H1 (cell line): ENCODE measurements around the gene GNG8. TPM values are rescaled to one million over a fixed set of nuclear protein-coding genes. Genes with fewer than 3 reads are reported as not detected.

ENCODE experiments used
- CTCF ChIA-PET: fragments of 300-600 bp; sonication (Branson Sonifier 250); formaldehyde crosslinking; loops from one replicate; lab custom pipeline; 2021; ENCODE audit not compliant: partially characterized antibody; lab: Charles Lee
- POLR2A ChIA-PET: fragments of 300-600 bp; sonication (Branson Sonifier 250); formaldehyde crosslinking; loops from one replicate; lab custom pipeline; 2021; ENCODE audit warnings: inconsistent platforms; ENCODE audit not compliant: partially characterized antibody; lab: Charles Lee
- DNase-seq, 2 experiments: peaks; one replicate each; pipeline versions ENCODE4 v3.0.0 to v3.0.0-alpha.2; 2010 to 2022; ENCODE audit warnings: low spot score in 2 of 2, low read depth in 1 of 2, mixed read lengths in 1 of 2
- FAIRE-seq: peaks from 2 replicates; lab custom pipeline; 2011; peaks lifted over from hg19 to GRCh38; lab: Jason Lieb, UNC
- H2AFZ ChIP-seq: 2 replicates; pipeline ENCODE4 v1.8.1; 2012; ENCODE audit warnings: low read length, inconsistent platforms
- H2AK5ac ChIP-seq: 2 replicates; pipeline ENCODE4 v1.6.1; 2013; ENCODE audit warnings: low read depth, low read length
- H2BK120ac ChIP-seq: replicated peaks from 2 replicates; pipeline ENCODE3; 2013; ENCODE audit warnings: low read depth, low read length, inconsistent platforms
- H2BK12ac ChIP-seq: 2 replicates; pipeline ENCODE4 v1.6.1; 2013; ENCODE audit warnings: low read depth, low read length
- H2BK15ac ChIP-seq: 2 replicates; pipeline ENCODE4 v1.6.1; 2013; ENCODE audit warnings: low read length
- H2BK20ac ChIP-seq: 2 replicates; pipeline ENCODE4 v1.6.1; 2013; ENCODE audit warnings: low read length
- H2BK5ac ChIP-seq: 2 replicates; pipeline ENCODE4 v1.6.1; 2013; ENCODE audit warnings: low read depth, low read length
- H3K14ac ChIP-seq: 2 replicates; pipeline ENCODE4 v1.6.1; 2013; ENCODE audit warnings: inconsistent platforms; ENCODE audit not compliant: insufficient read length
- H3K18ac ChIP-seq: 2 replicates; pipeline ENCODE4 v1.6.1; 2013; ENCODE audit warnings: low read length; ENCODE audit errors: extremely low read depth
- H3K23ac ChIP-seq: 2 replicates; pipeline ENCODE4 v1.6.1; 2013; ENCODE audit warnings: inconsistent platforms; ENCODE audit not compliant: insufficient read length
- H3K23me2 ChIP-seq: 2 replicates; pipeline ENCODE4 v1.6.1; 2013; ENCODE audit warnings: low read depth, low read length
- H3K27ac ChIP-seq: 2 replicates; pipeline ENCODE4 v1.6.1; 2011; ENCODE audit warnings: low read depth, low read length, inconsistent platforms
- H3K27me3 ChIP-seq, 4 experiments: replicated peaks in 1 of 4; 1 replicate in 1 of 4; 2 replicates in 3 of 4; pipeline versions ENCODE4 v1.6.1 to v1.8.1; 2011 to 2013; ENCODE audit warnings: low read length in 3 of 4, mild to moderate bottlenecking in 3 of 4, inconsistent platforms in 2 of 4, mixed read lengths in 2 of 4, moderate library complexity in 1 of 4; ENCODE audit not compliant: control insufficient read depth in 3 of 4, insufficient read depth in 3 of 4; ENCODE audit errors: extremely low read depth in 1 of 4
- H3K36me3 ChIP-seq, 4 experiments: 2 replicates each; pipeline versions ENCODE4 v1.6.1 to v1.8.1; 2011 to 2013; ENCODE audit warnings: mild to moderate bottlenecking in 4 of 4, low read length in 3 of 4, moderate library complexity in 2 of 4, control low read depth in 1 of 4, inconsistent platforms in 1 of 4; ENCODE audit not compliant: insufficient read depth in 4 of 4, control insufficient read depth in 2 of 4
- H3K4ac ChIP-seq: replicated peaks from 2 replicates; pipeline ENCODE3; 2013; ENCODE audit warnings: low read length, low read depth, mixed read lengths, inconsistent platforms; ENCODE audit not compliant: insufficient read length
- H3K4me1 ChIP-seq, 4 experiments: replicated peaks in 1 of 4; 1 replicate in 1 of 4; 2 replicates in 3 of 4; pipeline versions ENCODE4 v1.6.1 to v1.8.1; 2011 to 2013; ENCODE audit warnings: low read length in 3 of 4, inconsistent platforms in 2 of 4, mixed read lengths in 1 of 4; ENCODE audit not compliant: insufficient read depth in 4 of 4, control insufficient read depth in 3 of 4
- H3K4me2 ChIP-seq, 2 experiments: 2 replicates each; pipeline versions ENCODE4 v1.6.1 to v1.8.1; 2011 to 2013; ENCODE audit warnings: low read depth in 2 of 2, low read length in 2 of 2, control low read depth in 1 of 2, inconsistent platforms in 1 of 2, mild to moderate bottlenecking in 1 of 2; ENCODE audit not compliant: insufficient read depth in 1 of 2
- H3K4me3 ChIP-seq, 4 experiments: fragments of 200-600, 300-600 bp in 1 of 4; sonication (generic), shearing (Covaris generic), sonication (Bioruptor Twin) in 1 of 4; 2 replicates each; pipeline versions ENCODE4 v1.5.1 to v1.8.1; 2011 to 2016; ENCODE audit warnings: low read length in 4 of 4, low read depth in 3 of 4, control low read depth in 2 of 4, inconsistent platforms in 2 of 4, mild to moderate bottlenecking in 2 of 4, mixed read lengths in 1 of 4, moderate library complexity in 1 of 4; ENCODE audit not compliant: insufficient read depth in 2 of 4; ENCODE audit errors: extremely low read depth in 1 of 4
- H3K56ac ChIP-seq: replicated peaks from 2 replicates; pipeline ENCODE3; 2013; ENCODE audit warnings: low read depth, mild to moderate bottlenecking, mixed read lengths, low read length, inconsistent platforms; ENCODE audit not compliant: insufficient read length
- H3K79me1 ChIP-seq: 2 replicates; pipeline ENCODE4 v1.6.1; 2013; ENCODE audit warnings: low read depth, low read length, control low read depth
- H3K79me2 ChIP-seq, 2 experiments: 2 replicates each; pipeline versions ENCODE4 v1.6.1 to v1.8.1; 2012 to 2013; ENCODE audit warnings: low read length in 2 of 2, mild to moderate bottlenecking in 2 of 2, inconsistent platforms in 1 of 2; ENCODE audit not compliant: insufficient read depth in 2 of 2, control insufficient read depth in 1 of 2
- H3K9ac ChIP-seq, 4 experiments: replicated peaks in 1 of 4; 1 replicate in 1 of 4; 2 replicates in 3 of 4; pipeline versions ENCODE4 v1.6.1 to v1.8.1; 2011 to 2013; ENCODE audit warnings: low read depth in 3 of 4, low read length in 3 of 4, control low read depth in 2 of 4, mild to moderate bottlenecking in 2 of 4, moderate library complexity in 2 of 4, inconsistent platforms in 1 of 4; ENCODE audit errors: extremely low read depth in 1 of 4
- H3K9me3 ChIP-seq, 2 experiments: 2 replicates each; pipeline versions ENCODE4 v1.6.1 to v1.8.1; 2012 to 2013; ENCODE audit warnings: mild to moderate bottlenecking in 2 of 2, moderate library complexity in 2 of 2, control low read depth in 1 of 2, inconsistent platforms in 1 of 2, low read depth in 1 of 2, low read length in 1 of 2, mixed read lengths in 1 of 2; ENCODE audit not compliant: insufficient read depth in 2 of 2
- H4K20me1 ChIP-seq, 2 experiments: replicated peaks in 1 of 2; 2 replicates each; pipeline versions ENCODE3 to v1.8.1; 2011 to 2013; ENCODE audit warnings: inconsistent platforms in 2 of 2, low read length in 2 of 2, mild to moderate bottlenecking in 1 of 2; ENCODE audit not compliant: insufficient read depth in 2 of 2, control insufficient read depth in 1 of 2
- H4K5ac ChIP-seq: 2 replicates; pipeline ENCODE4 v1.6.1; 2013; ENCODE audit warnings: low read length, low read depth, mixed read lengths, inconsistent platforms; ENCODE audit not compliant: insufficient read length
- H4K8ac ChIP-seq: 2 replicates; pipeline ENCODE4 v1.8.0; 2013; ENCODE audit warnings: mild to moderate bottlenecking, moderate library complexity, low read length, inconsistent platforms; ENCODE audit not compliant: insufficient read depth; ENCODE audit errors: extremely low read depth
- H4K91ac ChIP-seq: replicated peaks from 2 replicates; pipeline ENCODE3; 2013; ENCODE audit warnings: low read length, mixed read lengths, inconsistent platforms; ENCODE audit not compliant: insufficient read length
- ATF3 ChIP-seq: IDR thresholded peaks from 2 replicates; pipeline ENCODE4 v1.6.1; 2011; ENCODE audit warnings: low read depth, mild to moderate bottlenecking, low read length; ENCODE audit not compliant: insufficient read depth
- BACH1 ChIP-seq: IDR thresholded peaks from 2 replicates; pipeline ENCODE4 v1.6.1; 2012; ENCODE audit warnings: low read length, improper control_type of control experiment
- BCL11A ChIP-seq, 2 experiments: IDR thresholded peaks; one replicate each; pipeline ENCODE4 v1.6.1; 2011; ENCODE audit warnings: low read depth in 2 of 2, low read length in 2 of 2, mild to moderate bottlenecking in 2 of 2
- CREB1 ChIP-seq: IDR thresholded peaks from 2 replicates; pipeline ENCODE4 v1.6.1; 2012; ENCODE audit warnings: inconsistent platforms
- CTBP2 ChIP-seq: IDR thresholded peaks from 2 replicates; pipeline ENCODE4 v1.7.0; 2011; ENCODE audit warnings: borderline replicate concordance, mild to moderate bottlenecking, moderate library complexity, mixed read lengths, low read length; ENCODE audit not compliant: insufficient read depth, insufficient read length
- KDM4A ChIP-seq: IDR thresholded peaks from one replicate; pipeline ENCODE4 v1.7.1; 2012; ENCODE audit warnings: low read depth, mild to moderate bottlenecking, moderate library complexity, low read length, inconsistent platforms; ENCODE audit not compliant: severe bottlenecking
- NANOG ChIP-seq: IDR thresholded peaks from 2 replicates; pipeline ENCODE4 v1.6.1; 2011; ENCODE audit warnings: low read length, low read depth, mild to moderate bottlenecking, inconsistent platforms; ENCODE audit not compliant: insufficient read depth, poor library complexity, severe bottlenecking
- POLR2A ChIP-seq, 2 experiments: IDR thresholded peaks; 1 replicate in 1 of 2; 2 replicates in 1 of 2; pipeline ENCODE4 v1.6.1; 2011; ENCODE audit warnings: low read depth in 2 of 2, low read length in 2 of 2, mild to moderate bottlenecking in 2 of 2; ENCODE audit errors: control extremely low read depth in 1 of 2
- POLR2AphosphoS5 ChIP-seq: IDR thresholded peaks from 2 replicates; pipeline ENCODE4 v1.6.1; 2011; ENCODE audit warnings: low read depth, low read length
- RFX5 ChIP-seq: IDR thresholded peaks from 2 replicates; pipeline ENCODE4 v1.6.1; 2011; ENCODE audit warnings: low read depth, low read length, improper control_type of control experiment, borderline replicate concordance
- SAP30 ChIP-seq: fragments of 300-600 bp; sonication (generic); IDR thresholded peaks from 2 replicates; pipeline ENCODE4 v1.7.1; 2012; ENCODE audit warnings: low read length, moderate library complexity, mild to moderate bottlenecking, inconsistent platforms; ENCODE audit not compliant: insufficient read depth, insufficient replicate concordance
- TAF7 ChIP-seq: optimal IDR thresholded peaks from 2 replicates; pipeline ENCODE3; 2011; ENCODE audit warnings: low read depth, mild to moderate bottlenecking, inconsistent platforms, low read length, moderate library complexity, borderline replicate concordance
- TCF12 ChIP-seq: IDR thresholded peaks from 2 replicates; pipeline ENCODE4 v1.6.1; 2011; ENCODE audit warnings: low read depth, mild to moderate bottlenecking, low read length
- YY1 ChIP-seq: IDR thresholded peaks from 2 replicates; pipeline ENCODE4 v1.6.1; 2011; ENCODE audit warnings: low read depth, mild to moderate bottlenecking, low read length
- WGBS, 2 experiments: shearing (Covaris generic) in 1 of 2; methylation state at CpG; one replicate each; pipeline versions ENCODE4 v1.1.6 to v1.1.7; 2013 to 2015; ENCODE audit warnings: low lambda C conversion rate in 2 of 2, mixed read lengths in 2 of 2, inconsistent platforms in 1 of 2, low coverage in 1 of 2, missing lambda C conversion rate in 1 of 2; ENCODE audit not compliant: insufficient replicate concordance in 2 of 2, insufficient coverage in 1 of 2, insufficient read length in 1 of 2; ENCODE audit errors: extremely low coverage in 1 of 2, missing lambda C conversion rate in 1 of 2; 5-methylcytosine and 5-hydroxymethylcytosine counted together
- polyA plus RNA-seq, 7 experiments: library from polyadenylated mRNA; depleted of rRNA in 3 of 7; stranded (reverse) in 5 of 7; unstranded in 2 of 7; fragments of >200 nt in 5 of 7; fragments of 200-250 nt in 2 of 7; gene quantifications; 1 replicate in 5 of 7; 2 replicates in 1 of 7; 4 replicates in 1 of 7; pipeline versions ENCODE4 v1.2.1 to v1.2.3, GENCODE V29; 2011 to 2013; ENCODE audit warnings: missing spikeins in 2 of 7, mixed read lengths in 2 of 7
- total RNA-seq: library from RNA; stranded (reverse); fragmentation: NEBNext Ultra II Directional; extraction: Animal tissue kit (Norgen Biotek cat#: 25700); gene quantifications from 2 replicates; pipeline ENCODE4 v1.2.1, GENCODE V29; 2021

GNG8 gene
- total and polyA plus RNA-seq, 2 of the 8 experiments (the other 6 are each of a cell fraction or from before 2014, with no cell fraction given) = not detected

- no peak overlapping the region for H3K56ac ChIP-seq
- H3K4me3 ChIP-seq = no peak overlapping the region
- CTCF ChIA-PET = interaction anchor here (0.5 to 15.6 kb wide), 7 partner anchors 9 to 1020 kb away, joined by 3 to 341 read pairs (median 8); partner anchors contain the start of genes CALM3, DACT3 and PTGIR
- DNase-seq (no peak), FAIRE-seq (no peak)
- no peak overlapping the region for H2BK5ac ChIP-seq
- H2BK15ac ChIP-seq = no peak overlapping the region
- TF ChIP-seq KDM4A (no peak), POLR2AphosphoS5 (no peak), ATF3 (no peak), CREB1 (no peak), TAF7 (no peak), BACH1 (no peak), NANOG (no peak), TCF12 (no peak), YY1 (no peak), CTBP2 (no peak), BCL11A (IDR thresholded peaks at IDR 0.05; ENCODE audit: low read depth in 2 of 2, low read length in 2 of 2) (no peak), POLR2A (IDR thresholded peaks at IDR 0.05; ENCODE audit: control extremely low read depth in 1 of 2, low read depth in 2 of 2, low read length in 2 of 2) (no peak), SAP30 (no peak), RFX5 (no peak)
- H3K18ac ChIP-seq = no peak overlapping the region
- H3K9ac ChIP-seq = no peak overlapping the region
- no peak overlapping the region for H3K27ac ChIP-seq
- no peaks in the 10 kb centered on the region for H3K9me3 ChIP-seq
- no peak overlapping the region for H4K8ac ChIP-seq
- 87% methylated on average over 3 of the region's 5 CpGs; no CpG with 5 or more reads in 1 of the 2 experiments for WGBS, 2 experiments
- peaks cover 0 to 16% of the 10 kb centered on the region in 2 experiments for H4K20me1 ChIP-seq
- no peak overlapping the region for H4K5ac ChIP-seq
- H3K23ac ChIP-seq = no peak overlapping the region
- H3K4me2 ChIP-seq = no peak overlapping the region
- no peak overlapping the region for H2AFZ ChIP-seq
- H2BK120ac ChIP-seq = no peak overlapping the region
- no peak overlapping the region for H2BK20ac ChIP-seq
- H3K14ac ChIP-seq = no peak overlapping the region
- H2AK5ac ChIP-seq = no peak overlapping the region
- H4K91ac ChIP-seq = no peak overlapping the region
- no peaks in the 10 kb centered on the region for H3K4me1 ChIP-seq
- H3K27me3 ChIP-seq = no peaks in the 10 kb centered on the region
- peaks cover 16 to 44% (median 40%) of the 10 kb centered on the region in 4 experiments; a peak in 7 of 8 replicates for H3K36me3 ChIP-seq
- H2BK12ac ChIP-seq = no peak overlapping the region
- POLR2A ChIA-PET = interaction anchor here (0.8 to 3.5 kb wide), 5 partner anchors 8 to 51 kb away, joined by 3 to 28 read pairs (median 3); partner anchors contain the start of gene CALM3
- peaks cover 0 to 3% of the 10 kb centered on the region in 2 experiments; a peak in 1 of 4 replicates for H3K79me2 ChIP-seq
- no peak overlapping the region for H3K4ac ChIP-seq
- no peaks in the 10 kb centered on the region for H3K23me2 ChIP-seq
- no peaks in the 10 kb centered on the region for H3K79me1 ChIP-seq
Measured at GRCh38 chr19:46610413-46610775, 25.6 kb downstream of the GNG8 start.
